GM10248 (cell line): ENCODE results near the gene TMEM254.

Experiments used
- CTCF ChIA-PET: fragments of 300-600 bp; sonication (Branson Sonifier 250); formaldehyde crosslinking; extraction: SDS; loops from one replicate; lab custom pipeline; 2021; ENCODE audit warnings: antibody characterized with exemption; lab: Yijun Ruan, JAX
- POLR2A ChIA-PET: fragments of 350-650 bp; sonication (Branson Sonifier 250); formaldehyde crosslinking; extraction: SDS; loops from one replicate; lab custom pipeline; 2020; ENCODE audit warnings: antibody characterized with exemption; lab: Yijun Ruan, JAX
- DNase-seq: peaks from one replicate; pipeline ENCODE4 v3.0.0; 2012; ENCODE audit errors: extremely low spot score
- CTCF ChIP-seq: IDR thresholded peaks from 2 replicates; pipeline ENCODE4 v1.5.1; 2012; ENCODE audit warnings: mild to moderate bottlenecking, low read depth; ENCODE audit errors: extremely low read depth, missing control alignments, control extremely low read depth

The TMEM254 gene

GRCh38 chr10:80136134-80136571 is 57.7 kb downstream of the TMEM254 start:
- no peak for TF ChIP-seq CTCF
- ChIA-PET POLR2A (interaction anchor here (0.5 kb wide), 1 partner anchor 66 kb away, joined by 7 read pairs; no protein-coding TSS in a partner anchor), CTCF (interaction anchor here (2.2 kb wide), 1 partner anchor 124 kb away, joined by 7 read pairs; no protein-coding TSS in a partner anchor)
- DNase-seq, result no peak

- no peak for DNase-seq
- ChIA-PET POLR2A (interaction anchor here (0.7 kb wide), 1 partner anchor 79 kb away, joined by 3 read pairs; no protein-coding TSS in a partner anchor), CTCF (interaction anchor here (1.1 to 2.2 kb wide), 4 partner anchors 14 to 123 kb away, joined by 4 to 7 read pairs (median 4); no protein-coding TSS in a partner anchor)
- no peak for TF ChIP-seq CTCF
These were observed 58.8 kb downstream of the TMEM254 start for GRCh38 chr10:80137031-80137862.

- CTCF ChIA-PET, result interaction anchor here (1.0 to 4.1 kb wide), 8 partner anchors 13 to 123 kb away, joined by 3 to 19 read pairs (median 4); no protein-coding TSS in a partner anchor
- POLR2A ChIA-PET, result interaction anchor here (0.7 kb wide), 1 partner anchor 79 kb away, joined by 3 read pairs; no protein-coding TSS in a partner anchor
- no peak for DNase-seq
- TF ChIP-seq CTCF, result no peak
These were observed 59.5 kb downstream of the TMEM254 start for GRCh38 chr10:80137920-80138319.

GRCh38 chr10:80139265-80139664 is 60.8 kb downstream of the TMEM254 start:
- POLR2A ChIA-PET, result no interaction called here
- CTCF ChIA-PET, result interaction anchor here (4.1 kb wide), 1 partner anchor 82 kb away, joined by 19 read pairs; no protein-coding TSS in a partner anchor

DNA sequence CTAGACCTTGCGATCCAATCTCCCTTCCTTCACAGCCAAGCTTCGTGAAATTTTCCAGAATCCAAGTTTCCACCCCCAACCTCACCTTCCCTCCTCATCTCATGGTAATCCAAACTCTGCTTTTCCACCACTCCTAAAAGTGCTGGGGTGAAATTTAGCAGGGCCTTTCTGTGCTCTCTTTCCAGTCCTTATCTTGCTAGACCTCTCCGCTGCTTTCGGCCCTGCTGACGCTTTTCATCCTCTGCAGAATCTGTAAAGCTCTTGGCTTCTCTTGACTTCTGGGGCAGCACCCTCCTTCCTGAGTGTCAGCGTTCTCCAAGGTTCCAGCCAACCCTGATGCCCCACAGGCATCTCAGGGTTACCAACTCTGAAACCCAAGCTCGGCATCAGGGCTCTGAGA is 61.8 kb downstream of the TMEM254 start:
- no peak for DNase-seq
- no peak for TF ChIP-seq CTCF
- ChIA-PET CTCF (interaction anchor here (1.0 to 4.1 kb wide), 2 partner anchors 81 kb away, joined by 3 to 19 read pairs; no protein-coding TSS in a partner anchor), POLR2A (no interaction called here)

More at GRCh38 chr10:80139265-80139664, 60.8 kb downstream of the TMEM254 start:
- no peak for DNase-seq
- TF ChIP-seq CTCF, result no peak

- CTCF ChIA-PET, result interaction anchor here (0.9 to 4.9 kb wide), 6 partner anchors 9 to 118 kb away, joined by 3 to 43 read pairs (median 8); no protein-coding TSS in a partner anchor
These were observed 63.4 kb downstream of the TMEM254 start for GRCh38 chr10:80141696-80142460.

More at GRCh38 chr10:80141696-80142460, 63.4 kb downstream of the TMEM254 start:
- DNase-seq, result no peak
- no peak for TF ChIP-seq CTCF
- POLR2A ChIA-PET, result interaction anchor here (0.7 kb wide), 1 partner anchor 635 kb away, joined by 3 read pairs; no protein-coding TSS in a partner anchor
